ENCODE data around the gene PCDH7.

DNA sequence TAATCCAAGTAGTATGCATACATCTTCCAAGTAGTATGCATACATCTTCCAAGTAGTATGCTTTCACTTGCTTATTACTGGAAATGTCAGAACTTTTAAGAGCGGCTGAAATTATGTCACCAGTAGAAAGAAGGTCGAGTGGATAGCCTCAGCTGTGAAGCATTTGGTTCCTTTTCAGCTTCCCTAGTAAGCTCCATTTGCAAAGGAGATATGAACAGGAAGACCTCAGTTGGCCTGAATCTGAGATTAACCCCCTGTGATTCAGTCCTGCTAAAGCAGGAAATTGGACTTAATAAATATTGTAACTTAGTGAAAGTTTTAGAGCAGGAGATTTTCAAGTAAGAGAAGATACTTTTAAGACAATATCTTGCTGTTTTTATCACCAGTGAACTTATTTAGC is 48.1 kb downstream of the PCDH7 start:
- TF ChIP-seq POLR2AphosphoS5 (IDR thresholded peaks at IDR 0.05; ENCODE audit: low read depth, low read length): no peak
- TF ChIP-seq FOXP2 (optimal IDR thresholded peaks at IDR 0.05; ENCODE audit: borderline replicate concordance, extremely low read depth, extremely low read length, insufficient read depth): no peak
- TF ChIP-seq, protein P1, sequence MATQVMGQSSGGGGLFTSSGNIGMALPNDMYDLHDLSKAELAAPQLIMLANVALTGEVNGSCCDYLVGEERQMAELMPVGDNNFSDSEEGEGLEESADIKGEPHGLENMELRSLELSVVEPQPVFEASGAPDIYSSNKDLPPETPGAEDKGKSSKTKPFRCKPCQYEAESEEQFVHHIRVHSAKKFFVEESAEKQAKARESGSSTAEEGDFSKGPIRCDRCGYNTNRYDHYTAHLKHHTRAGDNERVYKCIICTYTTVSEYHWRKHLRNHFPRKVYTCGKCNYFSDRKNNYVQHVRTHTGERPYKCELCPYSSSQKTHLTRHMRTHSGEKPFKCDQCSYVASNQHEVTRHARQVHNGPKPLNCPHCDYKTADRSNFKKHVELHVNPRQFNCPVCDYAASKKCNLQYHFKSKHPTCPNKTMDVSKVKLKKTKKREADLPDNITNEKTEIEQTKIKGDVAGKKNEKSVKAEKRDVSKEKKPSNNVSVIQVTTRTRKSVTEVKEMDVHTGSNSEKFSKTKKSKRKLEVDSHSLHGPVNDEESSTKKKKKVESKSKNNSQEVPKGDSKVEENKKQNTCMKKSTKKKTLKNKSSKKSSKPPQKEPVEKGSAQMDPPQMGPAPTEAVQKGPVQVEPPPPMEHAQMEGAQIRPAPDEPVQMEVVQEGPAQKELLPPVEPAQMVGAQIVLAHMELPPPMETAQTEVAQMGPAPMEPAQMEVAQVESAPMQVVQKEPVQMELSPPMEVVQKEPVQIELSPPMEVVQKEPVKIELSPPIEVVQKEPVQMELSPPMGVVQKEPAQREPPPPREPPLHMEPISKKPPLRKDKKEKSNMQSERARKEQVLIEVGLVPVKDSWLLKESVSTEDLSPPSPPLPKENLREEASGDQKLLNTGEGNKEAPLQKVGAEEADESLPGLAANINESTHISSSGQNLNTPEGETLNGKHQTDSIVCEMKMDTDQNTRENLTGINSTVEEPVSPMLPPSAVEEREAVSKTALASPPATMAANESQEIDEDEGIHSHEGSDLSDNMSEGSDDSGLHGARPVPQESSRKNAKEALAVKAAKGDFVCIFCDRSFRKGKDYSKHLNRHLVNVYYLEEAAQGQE (IDR thresholded peaks at IDR 0.05; ENCODE audit: insufficient read depth in 1 of 2, low read depth in 2 of 2, low read length in 2 of 2): no peak

All from PFSK-1 (cell line).